Measurements from ENCODE around the gene ATP6V1C2. TPM values are rescaled to one million over a fixed set of nuclear protein-coding genes. Genes with fewer than 3 reads are reported as not detected.

Gene ATP6V1C2
- total RNA-seq, 1 donor from 2014 or later, result not detected

- DNase-seq (ENCODE audit: low read depth), result no peak
- TF ChIP-seq, protein P1, sequence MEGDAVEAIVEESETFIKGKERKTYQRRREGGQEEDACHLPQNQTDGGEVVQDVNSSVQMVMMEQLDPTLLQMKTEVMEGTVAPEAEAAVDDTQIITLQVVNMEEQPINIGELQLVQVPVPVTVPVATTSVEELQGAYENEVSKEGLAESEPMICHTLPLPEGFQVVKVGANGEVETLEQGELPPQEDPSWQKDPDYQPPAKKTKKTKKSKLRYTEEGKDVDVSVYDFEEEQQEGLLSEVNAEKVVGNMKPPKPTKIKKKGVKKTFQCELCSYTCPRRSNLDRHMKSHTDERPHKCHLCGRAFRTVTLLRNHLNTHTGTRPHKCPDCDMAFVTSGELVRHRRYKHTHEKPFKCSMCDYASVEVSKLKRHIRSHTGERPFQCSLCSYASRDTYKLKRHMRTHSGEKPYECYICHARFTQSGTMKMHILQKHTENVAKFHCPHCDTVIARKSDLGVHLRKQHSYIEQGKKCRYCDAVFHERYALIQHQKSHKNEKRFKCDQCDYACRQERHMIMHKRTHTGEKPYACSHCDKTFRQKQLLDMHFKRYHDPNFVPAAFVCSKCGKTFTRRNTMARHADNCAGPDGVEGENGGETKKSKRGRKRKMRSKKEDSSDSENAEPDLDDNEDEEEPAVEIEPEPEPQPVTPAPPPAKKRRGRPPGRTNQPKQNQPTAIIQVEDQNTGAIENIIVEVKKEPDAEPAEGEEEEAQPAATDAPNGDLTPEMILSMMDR (conservative IDR thresholded peaks at IDR 0.05; ENCODE audit: low read depth, low read length), result no peak
- no peak overlapping the region for H3K4me3 ChIP-seq (ENCODE audit: low read depth, low read length)
Measured at GRCh38 chr2:10788855-10789254, 67.4 kb downstream of the ATP6V1C2 start.

- H3K4me3 ChIP-seq (ENCODE audit: low read depth, low read length), result no peak overlapping the region
- TF ChIP-seq, protein P1 (conservative IDR thresholded peaks at IDR 0.05; ENCODE audit: low read depth, low read length), result no peak
- peak; percentile 85 for DNase-seq (ENCODE audit: low read depth)
Measured at GRCh38 chr2:10790228-10790973, 69.0 kb downstream of the ATP6V1C2 start.

GRCh38 chr2:10792001-10792634, 70.7 kb downstream of the ATP6V1C2 start:
- TF ChIP-seq, protein P1 (conservative IDR thresholded peaks at IDR 0.05; ENCODE audit: low read depth, low read length), result no peak
- H3K4me3 ChIP-seq (ENCODE audit: low read depth, low read length), result no peak overlapping the region
- no peak for DNase-seq (ENCODE audit: low read depth)

- no peak overlapping the region for H3K4me3 ChIP-seq (ENCODE audit: low read depth, low read length)
- no peak for DNase-seq (ENCODE audit: low read depth)
- TF ChIP-seq, protein P1 (conservative IDR thresholded peaks at IDR 0.05; ENCODE audit: low read depth, low read length), result peak; percentile 15
Measured at GRCh38 chr2:10792660-10793400, 71.4 kb downstream of the ATP6V1C2 start.

- no peak for DNase-seq (ENCODE audit: low read depth)
- TF ChIP-seq, protein P1 (conservative IDR thresholded peaks at IDR 0.05; ENCODE audit: low read depth, low read length), result no peak
- H3K4me3 ChIP-seq (ENCODE audit: low read depth, low read length), result no peak overlapping the region
Measured at GRCh38 chr2:10793816-10794215, 72.4 kb downstream of the ATP6V1C2 start.

DNA sequence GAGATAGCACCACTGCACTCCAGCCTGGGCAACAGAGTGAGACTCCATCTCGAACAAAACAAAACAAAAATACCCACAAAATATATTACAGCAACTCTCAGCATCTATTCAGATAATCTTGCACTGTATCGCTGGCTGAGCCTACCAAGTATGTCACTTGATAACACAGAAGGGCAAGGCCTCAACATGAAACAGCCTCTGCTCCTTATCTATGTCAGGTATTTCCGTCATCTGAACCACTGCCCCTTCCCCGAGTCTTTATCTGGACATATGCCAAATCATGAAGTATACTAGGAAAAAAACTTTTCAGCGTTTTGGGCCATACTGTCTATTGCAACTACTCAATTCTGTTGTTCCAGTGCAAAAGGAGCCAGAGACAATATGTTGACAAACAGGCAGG, 73.4 kb downstream of the ATP6V1C2 start:
- TF ChIP-seq, protein P1 (conservative IDR thresholded peaks at IDR 0.05; ENCODE audit: low read depth, low read length), result no peak

More for the DNA sequence above, 73.4 kb downstream of the ATP6V1C2 start:
- DNase-seq (ENCODE audit: low read depth), result no peak
- no peak overlapping the region for H3K4me3 ChIP-seq (ENCODE audit: low read depth, low read length)
